GM21737 (cell line): ENCODE measurements around the gene ARHGEF5.

ENCODE experiments used
- ATAC-seq: cut with Tn5 transposase; IDR thresholded peaks from one replicate; pipeline ENCODE4 v1.9.1; 2021; ENCODE audit warnings: mild to moderate bottlenecking, moderate library complexity; ENCODE audit not compliant: unreplicated experiment

The ARHGEF5 gene

DNA sequence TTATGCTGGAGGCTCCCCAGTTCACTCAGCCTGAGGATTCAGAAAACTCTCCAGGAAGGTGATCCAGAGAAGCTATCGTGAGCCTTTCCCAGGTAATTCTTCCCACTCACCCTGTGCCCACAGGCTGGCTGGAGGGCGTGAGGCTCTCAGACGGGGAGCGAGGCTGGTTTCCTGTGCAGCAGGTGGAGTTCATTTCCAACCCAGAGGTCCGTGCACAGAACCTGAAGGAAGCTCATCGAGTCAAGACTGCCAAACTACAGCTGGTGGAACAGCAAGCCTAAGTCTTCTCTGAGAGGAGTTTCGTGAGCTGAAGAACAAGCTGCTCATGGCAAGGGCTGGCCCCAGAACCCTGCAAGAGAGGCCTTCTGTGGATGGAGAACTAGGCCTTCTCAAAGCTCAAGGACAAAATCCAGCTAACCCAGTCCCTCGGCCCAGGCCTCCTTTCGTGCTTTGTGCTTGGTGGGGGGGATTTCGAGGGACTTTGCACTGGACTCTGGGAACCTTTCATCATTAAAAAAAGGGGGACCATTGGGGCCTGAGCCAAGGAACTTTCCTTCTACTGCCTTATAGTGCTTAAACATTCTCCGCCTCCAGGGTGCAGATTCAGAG is 24.7 kb downstream of the ARHGEF5 start:
- ATAC-seq, result no peak

DNA sequence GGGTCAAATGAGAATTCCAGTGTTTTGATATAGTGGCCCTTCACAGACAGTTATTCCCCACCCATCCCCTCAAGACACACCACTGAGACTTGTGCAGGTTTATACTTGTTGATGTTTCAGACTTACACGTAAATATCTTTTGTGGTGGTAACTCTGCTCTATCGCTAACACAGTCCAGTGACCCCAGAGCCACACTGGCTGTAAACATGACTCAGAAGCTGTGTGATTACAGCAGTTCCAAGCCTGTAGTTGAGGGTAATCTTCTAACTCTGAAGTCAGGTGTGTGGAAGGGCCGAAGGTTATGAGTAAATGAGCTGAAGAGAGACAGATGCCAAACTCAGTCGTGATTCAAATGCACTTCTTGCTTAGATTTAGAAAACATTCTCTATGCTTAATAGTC is 28.9 kb downstream of the ARHGEF5 start:
- ATAC-seq, result no peak

DNA sequence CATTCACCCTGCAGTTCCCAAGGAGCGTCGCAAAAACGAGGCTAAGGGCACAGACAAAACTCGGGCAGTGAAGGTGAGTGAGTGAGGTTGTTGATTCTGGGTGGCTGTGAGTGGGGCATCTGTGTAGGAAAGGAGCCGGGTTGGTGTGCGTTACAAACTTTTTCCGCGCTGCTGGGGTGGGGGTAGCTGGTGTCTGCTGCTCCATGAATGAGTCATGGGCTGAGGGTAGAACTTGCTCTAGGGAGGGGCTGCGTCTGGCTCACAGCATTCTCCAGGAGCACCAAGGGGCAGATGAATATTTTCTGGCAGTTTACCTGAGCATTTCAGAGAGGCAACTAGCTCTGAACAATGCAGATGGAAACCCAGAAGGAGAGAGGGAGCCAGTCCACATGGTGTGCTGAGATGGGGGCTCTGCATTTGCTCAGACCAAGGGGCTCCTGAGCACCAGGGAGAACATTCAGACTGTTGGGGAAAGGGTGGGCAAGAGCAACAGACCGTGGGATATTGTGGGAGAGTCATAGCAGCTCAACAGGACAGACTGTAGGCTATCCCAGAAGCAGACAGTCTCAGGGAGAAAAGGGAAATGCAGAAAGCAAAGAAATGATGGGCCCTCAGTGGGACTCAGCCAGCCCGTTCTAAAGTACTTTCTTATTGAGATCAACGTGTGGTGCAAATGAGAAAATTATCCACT is 29.5 kb downstream of the ARHGEF5 start:
- no peak for ATAC-seq

DNA sequence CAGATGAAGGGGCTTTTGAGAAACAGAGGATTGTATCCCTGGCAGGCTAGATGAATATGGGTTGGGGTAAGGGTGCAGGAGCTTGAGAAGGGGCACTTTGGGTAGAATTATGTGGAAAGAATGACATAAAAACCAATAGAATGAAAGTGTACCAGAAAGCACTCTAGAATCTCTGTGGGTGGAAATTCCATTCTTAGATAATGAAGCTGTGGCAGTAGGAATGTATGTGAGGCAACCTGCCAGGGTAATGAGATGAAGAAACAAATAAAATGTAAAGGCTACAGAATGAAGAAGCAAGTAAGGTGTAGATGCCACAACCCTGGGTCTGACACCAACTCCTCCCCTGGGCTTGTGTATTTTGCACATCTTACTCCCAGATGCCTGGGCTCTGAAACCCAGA is 31.5 kb downstream of the ARHGEF5 start:
- ATAC-seq, result no peak

DNA sequence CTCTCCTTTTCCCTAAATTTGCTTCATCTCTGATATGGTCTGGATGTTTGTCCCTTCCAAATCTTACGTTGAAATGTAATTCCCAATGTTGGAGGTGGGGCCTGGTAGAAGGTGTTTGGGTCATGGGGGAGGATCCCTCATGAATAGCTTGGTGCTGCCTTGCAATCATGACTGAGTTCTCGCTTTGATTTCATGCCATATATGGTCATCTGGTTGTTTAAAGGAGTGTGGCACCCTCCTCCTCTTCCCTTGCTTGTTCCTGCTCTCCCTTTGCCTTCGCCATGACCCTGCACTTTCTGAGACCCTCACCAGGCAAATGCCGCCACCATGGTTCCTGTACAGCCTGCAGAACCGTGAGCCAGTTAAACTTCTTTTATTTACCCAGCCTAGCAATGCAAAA is 33.7 kb downstream of the ARHGEF5 start:
- no peak for ATAC-seq

DNA sequence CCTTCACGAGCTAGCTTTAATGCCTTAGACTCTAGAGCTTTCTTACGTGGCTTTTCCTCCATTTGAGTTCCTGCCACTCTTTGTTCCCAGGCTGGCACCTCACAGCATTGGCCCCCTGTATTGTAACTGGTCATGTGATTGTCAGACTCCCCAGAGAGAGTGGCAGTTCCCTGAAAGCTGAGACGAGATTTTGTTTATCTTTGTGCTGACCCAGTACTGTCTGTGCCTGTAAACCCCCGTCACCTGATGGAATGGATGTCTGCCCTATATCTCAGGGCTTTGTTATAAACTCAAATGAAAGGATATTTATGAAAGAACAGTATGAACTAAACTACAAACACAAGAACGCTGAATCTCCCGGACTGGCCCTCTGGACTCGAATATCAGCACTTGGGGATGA is 35.3 kb downstream of the ARHGEF5 start:
- ATAC-seq, result no peak

DNA sequence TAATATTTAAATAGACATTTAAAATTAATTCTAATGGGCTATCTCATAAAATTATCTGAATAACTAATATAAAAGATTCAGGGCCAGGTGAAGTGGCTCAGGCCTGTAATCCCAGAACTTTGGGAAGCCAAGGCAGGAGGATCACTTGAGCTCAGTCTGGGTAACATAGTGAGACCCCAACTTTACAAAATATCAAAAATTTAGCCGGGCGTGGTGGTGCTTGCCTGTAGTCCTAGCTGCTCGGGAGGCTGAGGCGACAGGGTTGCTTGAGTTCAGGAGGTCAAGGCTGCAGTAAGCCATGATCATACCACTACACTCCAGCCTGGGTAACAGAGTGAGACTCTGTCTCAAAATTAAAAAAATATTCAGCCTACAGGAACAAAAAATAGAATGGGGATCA is 35.8 kb downstream of the ARHGEF5 start:
- ATAC-seq, result no peak

DNA sequence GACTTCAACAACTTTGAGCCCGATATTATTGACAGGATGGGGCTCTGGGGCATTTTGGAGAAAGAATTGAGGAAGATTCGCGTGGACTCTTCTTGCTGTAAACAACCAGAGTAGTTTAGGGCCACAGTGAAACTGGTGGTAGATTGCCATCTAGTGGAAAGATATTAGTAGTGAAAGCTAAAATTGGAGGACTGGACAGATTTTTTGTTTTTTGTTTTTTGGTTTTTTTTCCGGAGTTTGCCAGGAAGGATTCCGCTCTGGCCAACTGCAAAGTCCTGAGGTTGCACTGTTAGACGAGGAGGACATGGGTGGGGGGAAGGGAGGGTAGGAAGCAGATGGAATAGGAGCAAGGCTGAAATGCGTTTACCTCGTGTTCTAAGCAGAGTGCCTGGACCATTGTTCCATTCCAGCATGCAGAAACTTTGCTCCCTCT is 36.6 kb downstream of the ARHGEF5 start:
- no peak for ATAC-seq

DNA sequence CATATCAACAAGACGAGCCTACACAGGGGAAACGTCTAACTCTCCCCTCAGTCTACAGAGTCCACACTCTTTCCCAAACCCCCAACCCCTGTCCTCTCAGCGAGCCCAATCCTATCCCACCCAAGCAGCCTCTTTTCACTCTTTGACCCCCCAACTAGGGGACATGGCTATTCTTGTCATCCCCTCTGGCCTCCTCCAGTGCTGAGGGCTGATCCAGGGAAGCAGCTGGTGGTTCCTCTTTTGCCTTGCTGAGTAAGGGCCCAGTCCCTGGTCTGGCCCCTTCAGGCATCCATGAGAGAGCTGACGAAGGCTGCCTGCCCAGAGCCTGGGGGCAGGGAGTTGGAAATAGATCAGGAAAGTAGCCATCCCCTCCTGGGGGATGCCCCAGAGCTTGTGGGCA is 41.9 kb downstream of the ARHGEF5 start:
- no peak for ATAC-seq

DNA sequence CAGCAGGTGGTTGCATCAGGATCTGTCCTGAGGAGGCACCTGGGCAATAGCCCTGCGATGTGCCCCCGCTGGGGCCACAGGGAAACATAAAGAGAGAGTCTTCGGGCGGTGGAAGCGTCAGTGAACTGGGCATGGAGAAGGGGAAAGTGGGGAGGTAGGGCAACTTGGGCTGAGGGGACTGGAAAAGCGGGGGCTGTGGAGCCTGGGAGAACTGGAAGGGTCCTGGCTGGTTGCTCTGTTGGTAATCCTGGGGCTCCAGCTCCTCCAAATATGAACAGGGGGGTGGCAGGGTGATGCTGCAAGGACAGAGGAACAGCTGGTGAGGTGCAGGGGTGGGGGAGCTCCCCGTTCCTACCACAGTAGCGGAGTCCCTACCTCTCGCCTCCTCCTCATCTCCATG is 43.1 kb downstream of the ARHGEF5 start:
- ATAC-seq, result no peak

DNA sequence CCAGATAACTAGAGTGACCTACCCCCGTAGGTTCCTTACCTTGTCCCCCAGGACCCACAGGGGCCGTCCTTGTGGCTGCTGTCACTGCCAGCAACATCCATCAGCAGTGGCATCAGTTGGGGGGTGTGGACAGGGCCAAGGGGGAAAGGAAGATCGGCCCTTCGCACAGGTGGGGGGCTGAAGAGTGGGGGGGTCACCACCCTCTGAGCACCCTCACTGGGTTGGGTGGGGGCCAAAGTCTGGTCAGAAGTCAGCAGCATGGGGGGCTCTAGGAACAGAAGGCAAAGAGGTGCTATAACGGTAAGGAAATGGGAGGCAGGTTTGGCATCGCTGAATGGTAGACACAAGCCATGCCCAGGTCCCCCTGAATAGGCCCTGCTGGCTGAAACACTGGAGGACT is 43.7 kb downstream of the ARHGEF5 start:
- no peak for ATAC-seq

DNA sequence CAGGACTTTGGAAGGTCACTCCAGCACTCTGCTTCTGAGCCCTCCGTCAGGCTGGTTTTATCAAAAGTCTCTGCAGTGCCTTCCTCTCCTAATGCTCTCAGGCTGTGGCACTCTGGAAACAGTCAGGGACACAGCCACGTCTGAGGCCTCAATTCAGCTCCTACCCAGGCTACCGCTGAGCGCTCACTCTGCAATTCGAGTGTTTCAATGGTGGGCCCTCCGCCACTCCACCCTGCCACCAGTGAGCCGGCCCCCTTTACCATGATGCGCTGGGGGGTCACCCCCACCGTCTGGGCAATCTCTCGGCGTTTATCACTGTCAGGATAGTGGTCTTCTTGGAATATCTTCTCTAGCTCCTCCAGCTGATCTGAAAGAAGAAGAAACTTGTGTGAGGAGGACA is 44.7 kb downstream of the ARHGEF5 start:
- no peak for ATAC-seq

DNA sequence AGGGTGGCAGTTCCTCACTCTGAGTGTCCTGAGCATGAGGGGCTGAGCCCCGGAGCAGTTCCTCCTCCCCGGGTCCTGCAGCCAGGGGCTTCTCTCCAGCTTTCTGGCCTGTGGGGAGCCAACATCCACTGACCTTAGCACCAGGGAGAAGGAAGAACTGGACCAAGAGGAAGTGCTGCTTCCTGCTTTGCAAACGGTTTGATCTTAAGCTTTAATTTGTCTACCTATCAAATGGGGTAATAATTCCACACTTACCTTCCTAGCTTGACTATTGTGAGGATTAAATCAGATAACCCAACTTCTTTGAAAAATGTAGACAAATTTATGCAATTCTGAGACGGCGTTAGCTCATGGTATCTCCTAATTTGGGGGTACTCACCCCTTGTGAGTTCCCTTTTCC is 46.3 kb downstream of the ARHGEF5 start:
- no peak for ATAC-seq

DNA sequence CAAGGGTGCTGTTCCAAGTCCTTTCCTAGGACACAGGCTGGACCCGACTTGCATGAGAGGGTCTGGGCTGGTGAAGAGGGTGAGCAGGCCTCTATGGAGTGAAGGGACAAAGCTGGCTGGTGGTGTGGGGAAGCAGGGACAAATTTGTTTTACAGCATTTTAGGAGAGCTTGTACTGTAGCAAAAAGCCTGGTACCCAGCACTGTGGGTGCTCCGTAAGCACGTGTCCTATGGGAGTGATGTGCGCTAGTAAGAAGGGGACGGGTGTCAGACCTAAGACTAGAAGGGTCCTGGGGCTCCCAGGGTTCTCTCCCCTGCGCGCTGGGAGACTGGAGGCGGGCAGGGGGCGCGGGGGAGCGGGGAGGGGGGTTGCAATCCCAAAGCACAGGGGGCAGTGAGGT is 47.9 kb downstream of the ARHGEF5 start:
- ATAC-seq, result no peak

DNA sequence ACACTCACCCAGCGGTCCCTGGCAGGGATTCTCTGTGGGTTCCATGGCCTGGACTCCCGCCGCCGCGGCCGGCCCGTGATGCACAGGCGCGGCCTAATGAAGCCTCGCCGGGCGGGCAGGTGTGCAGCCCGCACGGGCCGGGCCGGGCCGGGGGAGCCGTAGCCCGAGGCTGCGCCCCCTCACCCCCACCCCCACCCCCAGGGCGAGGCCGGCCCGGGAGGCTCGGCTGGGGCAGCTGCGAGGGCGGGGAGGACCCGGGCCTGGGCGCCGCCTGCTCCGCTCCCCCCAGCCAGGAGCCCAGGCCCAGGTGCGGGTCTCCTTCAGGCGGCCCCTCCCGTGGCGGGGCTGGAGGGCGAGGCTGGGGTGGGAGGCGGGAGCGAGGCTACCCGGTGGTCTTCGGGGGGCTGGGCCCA is 48.5 kb downstream of the ARHGEF5 start, which contains the start of gene NOBOX:
Gene NOBOX, minus strand, starts transcription at position 45 of the 413 bp plus-strand sequence.
- ATAC-seq, result no peak

DNA sequence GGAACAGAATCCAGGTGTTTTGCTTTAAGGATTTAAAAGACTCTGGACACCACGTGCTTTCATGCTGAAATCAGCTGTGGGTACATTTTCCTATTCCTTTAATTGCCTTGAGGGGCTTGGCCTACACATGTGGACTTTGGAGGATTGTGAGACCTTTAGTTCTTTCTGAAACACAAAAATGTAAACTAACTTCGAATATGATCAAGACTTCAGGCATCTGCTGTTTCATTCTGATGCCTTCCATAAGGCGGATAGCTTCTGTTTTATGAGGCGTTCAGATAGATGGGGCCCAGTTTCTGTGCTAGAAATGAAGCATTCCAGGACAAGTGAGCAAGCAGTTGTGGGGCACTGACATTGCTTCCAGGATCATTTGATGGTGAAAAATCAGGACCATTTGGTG is 49.7 kb downstream of the ARHGEF5 start:
- no peak for ATAC-seq

DNA sequence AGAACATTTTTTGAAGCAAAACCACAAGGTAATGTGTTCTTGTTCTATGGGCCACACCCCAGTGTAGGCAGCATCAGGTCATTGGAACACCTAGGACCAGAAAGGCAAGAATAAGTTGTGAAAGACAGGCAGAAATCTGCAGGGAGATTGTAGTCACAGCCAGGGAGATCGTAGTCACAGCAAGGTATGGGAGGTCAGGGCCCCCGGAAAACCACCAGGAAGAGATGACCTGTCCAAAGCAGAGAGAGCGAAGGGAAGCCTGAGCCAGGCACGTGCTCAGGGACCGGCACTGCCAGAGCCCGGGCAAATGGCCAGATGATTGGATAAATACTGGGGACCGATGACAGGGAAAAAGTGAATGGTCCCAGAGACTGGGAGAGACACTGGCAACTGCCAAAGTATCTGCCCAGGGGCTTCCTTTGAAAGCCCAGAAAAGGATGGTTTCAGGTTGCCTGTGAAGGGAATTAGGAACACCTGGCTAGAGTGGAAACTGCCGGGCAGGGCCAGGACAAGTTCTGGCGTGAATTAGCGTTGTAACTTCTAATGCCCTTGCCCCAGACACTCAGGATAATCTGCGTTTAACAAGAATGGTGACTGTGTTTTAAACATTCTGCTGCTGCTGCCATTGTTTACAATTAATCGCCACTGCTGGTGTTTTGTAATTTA is 52.2 kb downstream of the ARHGEF5 start:
- ATAC-seq, result no peak

DNA sequence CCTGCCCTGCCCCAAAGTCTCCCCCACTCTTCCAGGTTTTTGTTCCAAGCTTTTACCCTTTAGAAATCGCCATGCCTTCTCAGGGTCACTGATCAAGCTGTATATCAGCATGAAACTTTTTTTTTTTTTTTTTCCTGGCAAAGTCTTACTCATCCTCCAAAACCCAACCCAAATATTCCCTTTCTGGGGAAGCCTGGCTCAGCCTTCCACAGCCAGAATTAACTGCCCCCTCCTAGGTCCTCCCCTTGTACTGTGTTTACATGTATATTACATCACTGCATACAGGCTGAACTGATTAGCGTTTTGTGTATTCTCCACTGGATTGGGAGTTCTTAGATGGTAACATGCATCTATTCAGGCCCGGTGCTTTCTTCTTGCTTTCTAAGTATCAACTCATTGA is 52.9 kb downstream of the ARHGEF5 start:
- no peak for ATAC-seq

DNA sequence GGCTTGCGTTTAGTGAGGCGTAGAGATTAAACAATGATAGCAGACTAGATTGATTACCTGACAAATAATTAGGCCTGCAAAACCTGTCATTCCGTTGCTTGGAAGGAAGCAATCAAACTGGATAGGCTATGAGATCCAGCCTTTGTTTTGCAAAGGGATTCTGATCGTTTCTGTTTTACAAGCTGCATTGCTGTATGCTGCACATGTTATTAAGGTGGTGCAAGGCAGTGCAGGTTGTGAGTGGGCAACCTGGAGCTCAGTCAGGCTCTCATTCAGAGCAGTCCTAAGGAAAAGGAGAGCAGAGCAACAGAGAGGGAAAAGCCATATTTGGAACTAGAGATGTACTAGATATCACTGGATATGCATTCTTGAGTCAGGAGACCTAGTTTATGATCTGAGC is 55.2 kb downstream of the ARHGEF5 start:
- no peak for ATAC-seq

DNA sequence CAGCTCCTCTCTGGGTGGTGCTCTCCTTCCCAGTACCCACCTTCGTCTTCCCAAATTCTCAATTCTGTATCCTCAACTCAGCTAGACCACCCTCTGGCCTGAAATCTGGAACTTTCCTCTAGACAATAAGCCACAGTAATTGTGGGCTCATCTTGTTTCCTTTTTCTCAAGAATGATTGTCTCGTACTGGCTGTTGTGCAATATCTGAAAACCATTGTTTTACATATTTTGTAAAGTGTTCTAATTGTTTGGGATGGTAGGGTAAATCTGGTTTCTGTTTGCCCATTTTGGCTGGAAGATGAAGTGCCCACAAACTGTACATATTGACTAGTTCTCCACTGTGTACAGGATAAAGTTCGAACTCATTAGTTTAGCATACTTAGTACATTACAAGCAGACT is 59.6 kb downstream of the ARHGEF5 start:
- no peak for ATAC-seq

DNA sequence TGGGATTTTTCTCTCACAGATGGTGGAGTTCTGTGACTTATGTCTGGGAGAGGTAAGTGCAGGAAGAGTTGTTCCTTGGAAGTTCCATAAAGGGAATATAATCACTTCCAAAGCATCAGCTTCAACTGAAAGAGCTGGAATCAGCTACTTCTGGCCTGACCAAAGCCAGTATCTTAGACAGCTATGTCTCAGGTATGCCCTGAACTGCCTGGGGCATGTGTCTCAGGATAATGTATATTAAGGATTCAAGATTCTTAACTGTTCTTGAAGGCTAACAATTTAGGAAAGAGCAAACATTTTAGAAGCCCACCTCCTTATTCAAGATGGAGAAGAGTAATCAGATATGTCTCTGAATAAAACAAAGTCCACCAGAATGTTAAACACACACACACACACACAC is 60.7 kb downstream of the ARHGEF5 start:
- ATAC-seq, result no peak

DNA sequence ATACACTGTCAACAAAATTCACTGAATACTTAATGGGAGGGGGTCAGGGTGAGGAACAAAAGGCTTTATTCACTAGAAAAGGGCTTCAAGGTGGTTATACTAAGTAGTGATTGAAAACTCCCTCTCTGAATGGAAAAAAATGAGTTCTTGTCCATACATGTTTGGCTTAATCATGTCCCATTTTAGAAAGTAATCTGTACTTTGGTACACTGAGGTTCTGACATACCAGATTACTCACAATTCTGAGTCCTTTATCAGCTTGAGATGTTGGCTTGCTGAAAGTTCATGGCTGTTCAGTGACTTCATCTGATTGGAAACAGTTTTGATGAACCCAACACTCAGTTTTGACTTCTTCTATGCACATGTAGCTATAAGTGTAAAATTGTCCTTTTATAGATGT is 61.1 kb downstream of the ARHGEF5 start:
- no peak for ATAC-seq
